Activated T-cell treated with anti-CD3 and anti-CD28 coated beads, Interleukin-2, amount 50 U/mL, for 72 hours (primary cell): Measurements from ENCODE around the gene RPL18. TPM values are rescaled to one million over a fixed set of nuclear protein-coding genes. Genes with fewer than 3 reads are reported as not detected.

Source experiments
- ATAC-seq, 2 donors: fragments of 150-1000 bp; cut with Tn5 transposase; replicated peaks in 1 of 2; 2 replicates each; pipeline ENCODE4 v1.10.0; 2021; ENCODE audit warnings: moderate library complexity in 2 of 2, mild to moderate bottlenecking in 1 of 2
- DNase-seq, 2 donors: peaks; one replicate each; pipeline ENCODE4 v3.0.0; 2021 to 2022; ENCODE audit warnings: mixed read lengths in 1 of 2
- H3K27ac Mint-ChIP-seq: one replicate; pipeline ENCODE4 v1.8.0; 2022; ENCODE audit warnings: mild to moderate bottlenecking, moderate library complexity, mixed read lengths
- H3K27me3 Mint-ChIP-seq: one replicate; pipeline ENCODE4 v1.8.0; 2022; ENCODE audit warnings: low read depth, mixed read lengths
- H3K36me3 Mint-ChIP-seq, 2 donors: one replicate each; pipeline ENCODE4 v1.8.0; 2022; ENCODE audit warnings: mixed read lengths in 2 of 2, mild to moderate bottlenecking in 1 of 2; ENCODE audit not compliant: insufficient read depth in 2 of 2
- H3K4me1 Mint-ChIP-seq: one replicate; pipeline ENCODE4 v1.8.0; 2022; ENCODE audit warnings: low read depth, mixed read lengths
- H3K4me3 Mint-ChIP-seq, 2 donors: one replicate each; pipeline ENCODE4 v1.8.0; 2022; ENCODE audit warnings: mild to moderate bottlenecking in 2 of 2, mixed read lengths in 2 of 2, moderate library complexity in 2 of 2
- H3K9me3 Mint-ChIP-seq, 2 donors: one replicate each; pipeline ENCODE4 v1.8.0; 2022; ENCODE audit warnings: mixed read lengths in 2 of 2
- total RNA-seq, 2 donors: library from RNA; stranded (reverse); gene quantifications; one replicate each; pipeline ENCODE4 v1.2.3, GENCODE V29; 2022

The RPL18 gene
- total RNA-seq, 2 donors from 2014 or later, result 1,953 to 2,080 TPM

DNA sequence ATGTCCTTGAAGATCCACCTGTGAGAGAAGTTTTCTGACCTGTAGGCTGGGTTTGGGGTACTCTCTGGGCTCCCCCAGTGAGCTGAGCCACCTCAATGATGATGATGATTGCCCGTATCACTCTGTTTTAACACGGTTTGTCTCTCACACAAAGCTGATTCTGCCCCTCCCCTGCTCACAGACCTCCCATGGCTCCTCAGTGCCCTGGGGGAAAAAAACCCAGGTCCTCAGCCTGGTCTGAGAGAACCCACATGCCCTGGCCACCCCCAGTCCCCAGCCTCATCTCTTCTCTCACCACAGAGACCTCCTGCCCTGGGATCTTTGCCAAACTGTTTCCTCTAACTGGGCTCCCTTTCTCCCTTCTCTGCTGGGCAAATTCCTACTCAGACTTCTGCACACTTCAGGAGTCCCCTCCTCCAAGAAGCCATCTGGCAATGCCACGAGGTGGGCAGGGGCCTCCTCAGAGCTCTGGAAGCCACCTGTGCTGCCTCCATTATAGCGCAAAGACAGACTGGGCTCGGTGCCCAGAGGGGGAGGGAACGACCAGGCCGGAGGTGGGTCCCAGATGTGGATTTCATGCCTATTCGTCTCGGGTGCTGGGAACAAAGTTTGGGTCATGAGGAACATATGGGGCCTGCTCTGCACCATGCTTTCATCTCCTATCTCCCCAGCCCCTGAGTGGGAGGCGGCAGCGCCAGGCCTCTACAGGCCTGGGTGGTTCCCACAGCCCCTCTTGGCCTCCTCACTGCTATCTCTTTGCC is 35.5 kb upstream of the RPL18 start:
- no peaks in the 10 kb centered on the region for H3K27me3 Mint-ChIP-seq
- H3K4me1 Mint-ChIP-seq, result peaks cover 13% of the 10 kb centered on the region
- ATAC-seq, result no peak
- no peaks in the 10 kb centered on the region for H3K9me3 Mint-ChIP-seq
- DNase-seq, result no peak
- no peak overlapping the region for H3K27ac Mint-ChIP-seq
- no peak overlapping the region for H3K4me3 Mint-ChIP-seq
- no peaks in the 10 kb centered on the region for H3K36me3 Mint-ChIP-seq

- no peaks in the 10 kb centered on the region for H3K27me3 Mint-ChIP-seq
- DNase-seq, result no peak
- no peaks in the 10 kb centered on the region for H3K9me3 Mint-ChIP-seq
- no peak for ATAC-seq
- no peaks in the 10 kb centered on the region for H3K36me3 Mint-ChIP-seq
- peaks cover 32% of the 10 kb centered on the region for H3K4me1 Mint-ChIP-seq
- no peak overlapping the region for H3K27ac Mint-ChIP-seq
- H3K4me3 Mint-ChIP-seq, result no peak overlapping the region
Measured at GRCh38 chr19:48651683-48652048, 32.7 kb upstream of the RPL18 start.

GRCh38 chr19:48650974-48651682 is 32.1 kb upstream of the RPL18 start:
- Mint-ChIP-seq H3K27ac (no peak overlapping the region), H3K4me3 (no peak overlapping the region), H3K27me3 (no peaks in the 10 kb centered on the region), H3K4me1 (peaks cover 34% of the 10 kb centered on the region), H3K9me3 (no peaks in the 10 kb centered on the region), H3K36me3 (no peaks in the 10 kb centered on the region)
- ATAC-seq, result no peak
- no peak for DNase-seq

DNA sequence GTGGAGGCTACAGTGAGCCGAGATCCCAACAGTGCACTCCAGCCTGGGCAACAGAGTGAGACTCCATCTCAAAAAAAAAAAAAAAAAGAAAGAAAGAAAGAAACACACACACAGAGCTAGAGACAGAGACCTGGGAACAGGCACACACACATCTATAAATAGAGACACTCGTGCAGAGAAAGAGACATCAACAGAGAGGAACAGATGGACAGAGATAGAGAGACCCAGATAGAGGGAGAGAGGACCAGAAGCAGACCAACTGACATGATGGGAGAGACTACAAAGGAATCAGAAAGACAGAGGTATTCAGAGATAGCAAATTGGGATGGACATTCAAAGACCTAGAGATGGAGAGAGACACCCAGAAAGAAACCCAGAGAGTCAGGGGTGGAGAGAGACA is 29.2 kb upstream of the RPL18 start:
- Mint-ChIP-seq H3K9me3 (no peaks in the 10 kb centered on the region), H3K27me3 (no peaks in the 10 kb centered on the region), H3K27ac (no peak overlapping the region), H3K4me3 (peak overlapping the region in 1 of 2 donors; percentile 0), H3K4me1 (peaks cover 48% of the 10 kb centered on the region), H3K36me3 (no peaks in the 10 kb centered on the region)
- DNase-seq, result no peak
- no peak for ATAC-seq

- Mint-ChIP-seq H3K36me3 (no peaks in the 10 kb centered on the region), H3K9me3 (no peaks in the 10 kb centered on the region), H3K27me3 (no peaks in the 10 kb centered on the region), H3K27ac (peak overlapping the region; percentile 3), H3K4me3 (peak overlapping the region; percentile 94 to 98), H3K4me1 (peaks cover 48% of the 10 kb centered on the region)
- no peak for ATAC-seq
- no peak for DNase-seq
Measured at GRCh38 chr19:48646722-48647216, 27.8 kb upstream of the RPL18 start.

- Mint-ChIP-seq H3K27me3 (no peaks in the 10 kb centered on the region), H3K9me3 (no peaks in the 10 kb centered on the region), H3K36me3 (no peaks in the 10 kb centered on the region), H3K27ac (peak within 1 kb of the TSS; percentile 68), H3K4me3 (peak within 1 kb of the TSS; percentile 94 to 98), H3K4me1 (peaks cover 44% of the 10 kb centered on the region)
- DNase-seq (peak; percentile 94 to 95), ATAC-seq (peak; percentile 88)
Measured at GRCh38 chr19:48646001-48646721, 27.2 kb upstream of the RPL18 start, which contains the start of gene CA11. Gene CA11 (minus strand): TSS chr19:48646187. CDS start chr19:48645632, 555 bp downstream.

- DNase-seq, result no peak
- Mint-ChIP-seq H3K9me3 (no peaks in the 10 kb centered on the region), H3K4me1 (peaks cover 40% of the 10 kb centered on the region), H3K4me3 (peak overlapping the region; percentile 94 to 98), H3K27ac (peak overlapping the region; percentile 68), H3K27me3 (no peaks in the 10 kb centered on the region), H3K36me3 (no peaks in the 10 kb centered on the region)
- ATAC-seq, result peak in 1 of 2 donors; percentile 0
Measured at GRCh38 chr19:48645620-48646000, 26.6 kb upstream of the RPL18 start.

GRCh38 chr19:48644839-48645619 is 26.1 kb upstream of the RPL18 start:
- H3K27me3 Mint-ChIP-seq, result no peaks in the 10 kb centered on the region
- peak overlapping the region; percentile 11 for H3K27ac Mint-ChIP-seq
- peak overlapping the region; percentile 94 to 98 for H3K4me3 Mint-ChIP-seq
- ATAC-seq (peak; percentile 69 to 71), DNase-seq (peak; percentile 78 to 82)
- no peaks in the 10 kb centered on the region for H3K9me3 Mint-ChIP-seq
- H3K36me3 Mint-ChIP-seq, result no peaks in the 10 kb centered on the region
- peaks cover 40% of the 10 kb centered on the region for H3K4me1 Mint-ChIP-seq

- DNase-seq, result no peak
- Mint-ChIP-seq H3K27ac (no peak overlapping the region), H3K4me1 (peaks cover 34% of the 10 kb centered on the region), H3K27me3 (no peaks in the 10 kb centered on the region), H3K4me3 (no peak overlapping the region), H3K9me3 (no peaks in the 10 kb centered on the region), H3K36me3 (no peaks in the 10 kb centered on the region)
- no peak for ATAC-seq
Measured at GRCh38 chr19:48644355-48644754, 25.4 kb upstream of the RPL18 start.

DNA sequence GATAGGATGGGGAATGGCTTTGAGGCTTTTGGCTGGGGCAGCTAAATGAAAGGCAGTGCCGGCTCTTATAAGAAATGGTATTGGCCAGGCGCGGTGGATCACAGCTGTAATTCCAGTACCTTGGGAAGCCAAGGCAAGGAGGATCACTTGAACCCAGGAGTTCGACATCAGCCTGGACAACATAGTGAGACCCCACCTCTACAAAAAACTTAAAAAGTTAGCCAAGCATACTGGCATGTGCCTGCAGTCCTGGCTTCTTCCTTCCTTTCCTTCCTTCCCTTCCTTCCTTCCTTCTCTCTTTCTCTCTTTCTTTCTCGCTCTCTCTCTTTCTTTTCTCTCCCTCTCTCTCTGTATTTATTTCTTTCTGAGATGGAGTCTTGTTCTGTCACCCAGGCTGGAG is 23.9 kb upstream of the RPL18 start:
- Mint-ChIP-seq H3K4me1 (peaks cover 36% of the 10 kb centered on the region), H3K4me3 (no peak overlapping the region), H3K27me3 (no peaks in the 10 kb centered on the region), H3K36me3 (peaks cover 0 to 4% of the 10 kb centered on the region in 2 donors), H3K27ac (no peak overlapping the region), H3K9me3 (peaks cover 2 to 5% of the 10 kb centered on the region in 2 donors)
- no peak for ATAC-seq
- DNase-seq, result no peak

- H3K27me3 Mint-ChIP-seq, result no peaks in the 10 kb centered on the region
- ATAC-seq (no peak), DNase-seq (no peak)
- no peak overlapping the region for H3K4me3 Mint-ChIP-seq
- H3K27ac Mint-ChIP-seq, result no peak overlapping the region
- H3K36me3 Mint-ChIP-seq, result peaks cover 0 to 4% of the 10 kb centered on the region in 2 donors
- peaks cover 29% of the 10 kb centered on the region for H3K4me1 Mint-ChIP-seq
- H3K9me3 Mint-ChIP-seq, result peaks cover 2 to 5% of the 10 kb centered on the region in 2 donors
Measured at GRCh38 chr19:48641850-48642249, 22.9 kb upstream of the RPL18 start.

- Mint-ChIP-seq H3K27ac (no peak overlapping the region), H3K27me3 (no peaks in the 10 kb centered on the region), H3K36me3 (peaks cover 0 to 4% of the 10 kb centered on the region in 2 donors), H3K9me3 (peaks cover 2 to 5% of the 10 kb centered on the region in 2 donors), H3K4me1 (peaks cover 25% of the 10 kb centered on the region), H3K4me3 (peak overlapping the region in 1 of 2 donors; percentile 49)
- DNase-seq (no peak), ATAC-seq (no peak)
Measured at GRCh38 chr19:48639483-48640375, 20.8 kb upstream of the RPL18 start.
